OCI-LY7 (cell line): ENCODE measurements around the gene NXN.

ENCODE experiments used
- CTCF ChIP-seq: fragments of 200-600 bp; sonication (generic); conservative IDR thresholded peaks from 2 replicates; pipeline ENCODE4 v1.5.1; 2014; ENCODE audit warnings: mild to moderate bottlenecking, antibody characterized with exemption, low read length, moderate library complexity, mixed read lengths
- EZH2phosphoT487 ChIP-seq: fragments of 200-600 bp; sonication (generic); IDR thresholded peaks from 2 replicates; pipeline ENCODE4 v1.6.1; 2018; ENCODE audit warnings: low read depth, borderline replicate concordance, mild to moderate bottlenecking, mixed run types, antibody characterized with exemption, low read length, moderate library complexity, mixed read lengths

- TF ChIP-seq CTCF (no peak), EZH2phosphoT487 (no peak)
These were observed 184.3 kb downstream of the NXN start for GRCh38 chr17:795276-795675.
